Sigmoid colon (tissue), 7 donors: ENCODE data around the gene PHKG2. TPM values are rescaled to one million over a fixed set of nuclear protein-coding genes. Genes with fewer than 3 reads are reported as not detected.

Experiments
- DNase-seq: peaks from one replicate; pipeline ENCODE4 v3.0.0-alpha.2; 2019
- H3K27ac ChIP-seq, 4 donors: fragments of 200-600 bp; sonication (generic); one replicate each; pipeline ENCODE4 v1.5.1; 2016 to 2019; ENCODE audit warnings: mild to moderate bottlenecking in 1 of 4
- H3K27me3 ChIP-seq, 3 donors: fragments of 200-600 bp; sonication (generic); one replicate each; pipeline ENCODE4 v1.5.1; 2019; ENCODE audit warnings: mild to moderate bottlenecking in 1 of 3
- H3K36me3 ChIP-seq, 4 donors: fragments of 200-600 bp; sonication (generic); one replicate each; pipeline ENCODE4 v1.5.1; 2016 to 2019
- H3K4me1 ChIP-seq, 4 donors: fragments of 200-600 bp; sonication (generic); one replicate each; pipeline ENCODE4 v1.5.1; 2017 to 2019
- H3K4me3 ChIP-seq, 4 donors: fragments of 200-600 bp; sonication (generic); one replicate each; pipeline ENCODE4 v1.5.1; 2017 to 2019; ENCODE audit warnings: mild to moderate bottlenecking in 2 of 4, moderate library complexity in 1 of 4
- H3K9me3 ChIP-seq, 4 donors: fragments of 200-600 bp in 3 of 4; sonication (generic) in 3 of 4; one replicate each; pipeline versions ENCODE4 v1.5.1 to v1.6.1; 2013 to 2019
- CTCF ChIP-seq, 4 experiments: fragments of 450-650 bp in 3 of 4; fragments of 200-600 bp in 1 of 4; IDR thresholded peaks; one replicate each; pipeline ENCODE4 v1.5.1; 2016 to 2019; ENCODE audit warnings: antibody characterized with exemption in 4 of 4, mild to moderate bottlenecking in 3 of 4, moderate library complexity in 2 of 4
- EP300 ChIP-seq, 4 donors: sonication (generic); formaldehyde crosslinking; IDR thresholded peaks; one replicate each; pipeline ENCODE4 v1.6.1; 2017; ENCODE audit warnings: antibody characterized with exemption in 4 of 4
- POLR2A ChIP-seq, 2 donors: fragments of 450-650 bp; IDR thresholded peaks; one replicate each; pipeline ENCODE4 v1.6.1; 2016; ENCODE audit warnings: antibody characterized with exemption in 2 of 2, mild to moderate bottlenecking in 2 of 2, moderate library complexity in 2 of 2
- POLR2AphosphoS5 ChIP-seq, 4 donors: sonication (generic); formaldehyde crosslinking; IDR thresholded peaks; one replicate each; pipeline ENCODE4 v1.6.1; 2017; ENCODE audit warnings: antibody characterized with exemption in 4 of 4
- WGBS, 2 donors: extraction: QIAGEN DNeasy Blood & Tissue Kit; methylation state at CpG; one replicate each; pipeline ENCODE4 v1.1.7; 2013; 5-methylcytosine and 5-hydroxymethylcytosine counted together
- intact Hi-C: fragments of 100-400 bp; cut with DNase I; formaldehyde crosslinking; loops from one replicate; pipeline ENCODE4 v1.15.1; 2023
- polyA plus RNA-seq, 3 donors: library from polyadenylated mRNA; stranded (reverse); fragments of 200-250 nt; gene quantifications; one replicate each; pipeline ENCODE4 v1.2.3, GENCODE V29; 2013
- total RNA-seq, 4 donors: library from RNA; depleted of rRNA; stranded (reverse); fragments of >200 nt; gene quantifications; one replicate each; pipeline ENCODE4 v1.1.0, GENCODE V29; 2016
- donor health status: healthy with polysubstance abuse.
- donor health status: Bipolar disorder and iron deficiency.
- donor health status: healthy.

PHKG2 gene
- total and polyA plus RNA-seq, 7 donors: 19.2 to 45.0 (median 23.8) TPM

- WGBS, 2 donors: 44 to 73% methylated on average over 6 of the region's 6 CpGs
- Histone ChIP-seq H3K27me3 (no peaks in the 10 kb centered on the region), H3K4me3 (no peak overlapping the region), H3K27ac (no peak overlapping the region), H3K4me1 (no peaks in the 10 kb centered on the region), H3K36me3 (peaks cover 37 to 97% (median 71%) of the 10 kb centered on the region in 4 donors), H3K9me3 (no peaks in the 10 kb centered on the region)
- intact Hi-C loops: no loop called here
- TF ChIP-seq POLR2AphosphoS5 (IDR thresholded peaks at IDR 0.05) (no peak), POLR2A (IDR thresholded peaks at IDR 0.05) (no peak), EP300 (IDR thresholded peaks at IDR 0.05) (no peak), CTCF (IDR thresholded peaks at IDR 0.05) (no peak)
- peak; percentile 59 for DNase-seq
Measured at GRCh38 chr16:30722443-30722842, 25.8 kb upstream of the PHKG2 start.

GRCh38 chr16:30722916-30723315 lies 25.3 kb upstream of the PHKG2 start:
- H3K4me3 ChIP-seq: no peak overlapping the region
- intact Hi-C loops: no loop called here
- H3K27me3 ChIP-seq: no peaks in the 10 kb centered on the region
- no peaks in the 10 kb centered on the region for H3K4me1 ChIP-seq
- no peaks in the 10 kb centered on the region for H3K9me3 ChIP-seq
- 84 to 90% methylated on average over 10 of the region's 10 CpGs for WGBS, 2 donors
- no peak overlapping the region for H3K27ac ChIP-seq
- DNase-seq: peak; percentile 57
- TF ChIP-seq POLR2AphosphoS5 (IDR thresholded peaks at IDR 0.05) (no peak), POLR2A (IDR thresholded peaks at IDR 0.05) (no peak), EP300 (IDR thresholded peaks at IDR 0.05) (no peak), CTCF (IDR thresholded peaks at IDR 0.05) (no peak)
- H3K36me3 ChIP-seq: peaks cover 37 to 95% (median 70%) of the 10 kb centered on the region in 4 donors

DNA sequence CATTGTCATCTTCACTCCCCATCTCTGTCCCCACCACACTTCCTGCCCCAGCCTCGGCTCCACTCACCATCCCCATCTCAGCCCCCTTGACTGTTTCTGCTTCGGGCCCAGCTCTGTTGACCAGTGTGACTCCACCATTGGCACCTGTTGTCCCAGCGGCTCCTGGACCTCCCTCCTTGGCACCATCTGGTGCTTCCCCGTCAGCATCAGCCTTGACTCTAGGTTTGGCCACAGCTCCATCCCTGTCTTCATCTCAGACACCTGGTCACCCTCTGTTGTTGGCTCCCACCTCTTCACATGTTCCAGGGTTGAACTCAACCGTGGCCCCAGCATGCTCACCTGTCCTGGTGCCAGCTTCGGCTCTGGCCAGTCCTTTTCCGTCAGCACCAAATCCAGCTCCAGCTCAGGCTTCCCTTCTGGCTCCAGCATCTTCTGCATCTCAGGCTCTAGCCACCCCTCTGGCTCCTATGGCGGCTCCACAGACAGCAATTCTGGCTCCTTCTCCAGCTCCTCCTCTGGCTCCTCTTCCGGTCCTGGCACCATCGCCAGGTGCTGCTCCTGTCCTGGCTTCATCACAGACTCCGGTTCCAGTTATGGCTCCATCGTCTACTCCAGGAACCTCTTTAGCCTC lies 24.4 kb upstream of the PHKG2 start:
- Histone ChIP-seq H3K27me3 (no peaks in the 10 kb centered on the region), H3K4me1 (no peaks in the 10 kb centered on the region), H3K9me3 (no peaks in the 10 kb centered on the region), H3K36me3 (peaks cover 37 to 91% (median 61%) of the 10 kb centered on the region in 4 donors), H3K4me3 (no peak overlapping the region), H3K27ac (no peak overlapping the region)
- intact Hi-C loops: no loop called here
- TF ChIP-seq POLR2A (IDR thresholded peaks at IDR 0.05): no peak
- TF ChIP-seq POLR2AphosphoS5 (IDR thresholded peaks at IDR 0.05): no peak
- TF ChIP-seq EP300 (IDR thresholded peaks at IDR 0.05): no peak
- no peak for TF ChIP-seq CTCF (IDR thresholded peaks at IDR 0.05)
- peak; percentile 56 for DNase-seq
- WGBS, 2 donors: 95% methylated on average over 12 of the region's 12 CpGs

DNA sequence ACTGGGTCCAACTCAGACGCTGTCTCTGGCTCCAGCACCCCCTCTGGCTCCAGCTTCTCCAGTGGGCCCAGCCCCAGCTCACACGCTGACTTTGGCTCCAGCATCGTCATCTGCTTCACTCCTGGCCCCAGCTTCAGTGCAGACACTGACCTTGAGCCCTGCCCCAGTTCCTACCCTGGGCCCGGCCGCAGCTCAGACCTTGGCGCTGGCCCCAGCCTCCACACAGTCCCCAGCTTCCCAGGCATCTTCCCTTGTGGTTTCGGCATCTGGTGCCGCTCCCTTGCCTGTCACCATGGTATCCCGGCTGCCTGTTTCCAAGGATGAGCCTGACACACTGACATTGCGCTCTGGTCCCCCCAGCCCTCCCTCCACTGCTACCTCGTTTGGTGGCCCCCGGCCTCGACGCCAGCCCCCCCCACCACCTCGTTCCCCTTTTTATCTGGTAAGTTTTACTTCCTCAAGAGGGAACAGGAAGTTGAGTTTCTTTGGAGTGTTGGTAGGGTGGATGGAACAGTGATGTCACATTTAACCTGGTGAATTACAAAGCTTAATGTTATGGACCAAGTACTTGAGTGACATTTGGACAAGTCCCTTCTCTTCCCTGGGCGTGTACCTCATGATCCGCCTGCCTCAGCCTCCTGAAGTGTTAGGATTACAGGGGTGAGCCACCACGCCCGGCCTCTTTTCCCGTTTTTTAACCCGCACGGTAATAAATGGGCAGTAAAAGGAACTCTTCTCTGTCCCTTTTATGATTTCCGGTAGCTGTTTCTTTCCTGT lies 23.4 kb upstream of the PHKG2 start:
- Histone ChIP-seq H3K4me1 (no peaks in the 10 kb centered on the region), H3K9me3 (no peaks in the 10 kb centered on the region), H3K27ac (peak overlapping the region in 1 of 4 donors; percentile 16), H3K36me3 (peaks cover 44 to 91% (median 65%) of the 10 kb centered on the region in 4 donors), H3K27me3 (no peaks in the 10 kb centered on the region), H3K4me3 (no peak overlapping the region)
- peak; percentile 69 for DNase-seq
- intact Hi-C loops: no loop called here
- 26 to 62% methylated on average over 23 of the region's 23 CpGs for WGBS, 2 donors
- TF ChIP-seq POLR2AphosphoS5 (IDR thresholded peaks at IDR 0.05) (no peak), CTCF (IDR thresholded peaks at IDR 0.05) (no peak), POLR2A (IDR thresholded peaks at IDR 0.05) (no peak), EP300 (IDR thresholded peaks at IDR 0.05) (no peak)
